Gastroesophageal sphincter (tissue), 4 donors: ENCODE data around the gene HCST. TPM values are rescaled to one million over a fixed set of nuclear protein-coding genes. Genes with fewer than 3 reads are reported as not detected.

Experiments
- ATAC-seq: fragments of 150-250 bp; one replicate; pipeline ENCODE4 v1.9.1; 2016; ENCODE audit warnings: mild to moderate bottlenecking, moderate library complexity
- H3K27ac ChIP-seq, 4 donors: fragments of 200-600 bp; sonication (generic) in 3 of 4; 1 replicate in 3 of 4; 2 replicates in 1 of 4; pipeline ENCODE4 v1.5.1; 2016 to 2019
- H3K27me3 ChIP-seq: fragments of 200-600 bp; sonication (generic); one replicate; pipeline ENCODE4 v1.5.1; 2019
- H3K36me3 ChIP-seq, 2 donors: fragments of 200-600 bp; sonication (generic); one replicate each; pipeline ENCODE4 v1.5.1; 2019; ENCODE audit warnings: control low read depth in 1 of 2
- H3K4me1 ChIP-seq, 3 donors: fragments of 200-600 bp; sonication (generic); 1 replicate in 2 of 3; 2 replicates in 1 of 3; pipeline ENCODE4 v1.5.1; 2016 to 2019; ENCODE audit warnings: control low read depth in 2 of 3
- H3K4me3 ChIP-seq, 2 donors: fragments of 200-600 bp; sonication (generic); one replicate each; pipeline ENCODE4 v1.5.1; 2019; ENCODE audit warnings: mild to moderate bottlenecking in 1 of 2, moderate library complexity in 1 of 2
- H3K9me3 ChIP-seq, 3 donors: fragments of 200-600 bp; sonication (generic); one replicate each; pipeline ENCODE4 v1.5.1; 2017 to 2019; ENCODE audit warnings: control low read depth in 2 of 3
- EP300 ChIP-seq: sonication (generic); formaldehyde crosslinking; IDR thresholded peaks from one replicate; pipeline ENCODE4 v1.6.1; 2017; ENCODE audit warnings: antibody characterized with exemption, mild to moderate bottlenecking
- POLR2A ChIP-seq, 2 donors: fragments of 450-650 bp; IDR thresholded peaks; one replicate each; pipeline ENCODE4 v1.6.1; 2017; ENCODE audit warnings: antibody characterized with exemption in 2 of 2, mild to moderate bottlenecking in 2 of 2, moderate library complexity in 1 of 2
- POLR2AphosphoS5 ChIP-seq: sonication (generic); formaldehyde crosslinking; IDR thresholded peaks from one replicate; pipeline ENCODE4 v1.6.1; 2017; ENCODE audit warnings: antibody characterized with exemption
- WGBS, 2 donors: methylation state at CpG; one replicate each; pipeline ENCODE4 v1.1.5; 2018; ENCODE audit warnings: low coverage in 1 of 2; 5-methylcytosine and 5-hydroxymethylcytosine counted together
- total RNA-seq, 4 donors: library from RNA; depleted of rRNA; stranded (reverse); fragments of >200 nt; gene quantifications; one replicate each; pipeline ENCODE4 v1.1.0, GENCODE V29; 2016
- TF ChIP-seq, protein P1 (sequence below), 4 experiments: fragments of 200-600 bp in 2 of 4; fragments of 450-650 bp in 2 of 4; sonication (generic) in 1 of 4; IDR thresholded peaks; one replicate each; pipeline ENCODE4 v1.5.1; 2017 to 2019; ENCODE audit warnings: antibody characterized with exemption in 4 of 4, mild to moderate bottlenecking in 2 of 4, moderate library complexity in 2 of 4

The HCST gene
- total RNA-seq, 4 donors from 2014 or later, result 1.8 to 3.1 (median 3.0) TPM; not detected in 1

- H3K4me1 ChIP-seq, result peaks cover 0 to 33% (median 14%) of the 10 kb centered on the region in 3 donors
- peaks cover 0 to 63% of the 10 kb centered on the region in 2 donors for H3K36me3 ChIP-seq
- H3K27me3 ChIP-seq, result no peaks in the 10 kb centered on the region
- ATAC-seq, result no peak
- no peak overlapping the region for H3K27ac ChIP-seq
- no peaks in the 10 kb centered on the region for H3K9me3 ChIP-seq
- 64% methylated on average over 3 of the region's 21 CpGs; no CpG with 5 or more reads in 1 of the 2 donors for WGBS, 2 donors
- H3K4me3 ChIP-seq, result no peak overlapping the region
- no peak for TF ChIP-seq POLR2A (IDR thresholded peaks at IDR 0.05)
- TF ChIP-seq POLR2AphosphoS5, result no peak
- no peak for TF ChIP-seq EP300
- TF ChIP-seq, protein P1, sequence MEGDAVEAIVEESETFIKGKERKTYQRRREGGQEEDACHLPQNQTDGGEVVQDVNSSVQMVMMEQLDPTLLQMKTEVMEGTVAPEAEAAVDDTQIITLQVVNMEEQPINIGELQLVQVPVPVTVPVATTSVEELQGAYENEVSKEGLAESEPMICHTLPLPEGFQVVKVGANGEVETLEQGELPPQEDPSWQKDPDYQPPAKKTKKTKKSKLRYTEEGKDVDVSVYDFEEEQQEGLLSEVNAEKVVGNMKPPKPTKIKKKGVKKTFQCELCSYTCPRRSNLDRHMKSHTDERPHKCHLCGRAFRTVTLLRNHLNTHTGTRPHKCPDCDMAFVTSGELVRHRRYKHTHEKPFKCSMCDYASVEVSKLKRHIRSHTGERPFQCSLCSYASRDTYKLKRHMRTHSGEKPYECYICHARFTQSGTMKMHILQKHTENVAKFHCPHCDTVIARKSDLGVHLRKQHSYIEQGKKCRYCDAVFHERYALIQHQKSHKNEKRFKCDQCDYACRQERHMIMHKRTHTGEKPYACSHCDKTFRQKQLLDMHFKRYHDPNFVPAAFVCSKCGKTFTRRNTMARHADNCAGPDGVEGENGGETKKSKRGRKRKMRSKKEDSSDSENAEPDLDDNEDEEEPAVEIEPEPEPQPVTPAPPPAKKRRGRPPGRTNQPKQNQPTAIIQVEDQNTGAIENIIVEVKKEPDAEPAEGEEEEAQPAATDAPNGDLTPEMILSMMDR (IDR thresholded peaks at IDR 0.05), result no peak
These were observed 6.3 kb upstream of the HCST start for GRCh38 chr19:35895911-35896642.

- H3K36me3 ChIP-seq, result peaks cover 0 to 61% of the 10 kb centered on the region in 2 donors
- no peaks in the 10 kb centered on the region for H3K27me3 ChIP-seq
- TF ChIP-seq POLR2A (IDR thresholded peaks at IDR 0.05) (no peak), POLR2AphosphoS5 (no peak), EP300 (no peak)
- TF ChIP-seq, protein P1 (IDR thresholded peaks at IDR 0.05), result no peak
- no peaks in the 10 kb centered on the region for H3K9me3 ChIP-seq
- ATAC-seq, result no peak
- WGBS, 2 donors, result 93% methylated on average over 3 of the region's 13 CpGs; no CpG with 5 or more reads in 1 of the 2 donors
- no peak overlapping the region for H3K4me3 ChIP-seq
- H3K4me1 ChIP-seq, result peaks cover 0 to 38% (median 19%) of the 10 kb centered on the region in 3 donors
- no peak overlapping the region for H3K27ac ChIP-seq
These were observed 5.7 kb upstream of the HCST start for GRCh38 chr19:35896643-35897040.

DNA sequence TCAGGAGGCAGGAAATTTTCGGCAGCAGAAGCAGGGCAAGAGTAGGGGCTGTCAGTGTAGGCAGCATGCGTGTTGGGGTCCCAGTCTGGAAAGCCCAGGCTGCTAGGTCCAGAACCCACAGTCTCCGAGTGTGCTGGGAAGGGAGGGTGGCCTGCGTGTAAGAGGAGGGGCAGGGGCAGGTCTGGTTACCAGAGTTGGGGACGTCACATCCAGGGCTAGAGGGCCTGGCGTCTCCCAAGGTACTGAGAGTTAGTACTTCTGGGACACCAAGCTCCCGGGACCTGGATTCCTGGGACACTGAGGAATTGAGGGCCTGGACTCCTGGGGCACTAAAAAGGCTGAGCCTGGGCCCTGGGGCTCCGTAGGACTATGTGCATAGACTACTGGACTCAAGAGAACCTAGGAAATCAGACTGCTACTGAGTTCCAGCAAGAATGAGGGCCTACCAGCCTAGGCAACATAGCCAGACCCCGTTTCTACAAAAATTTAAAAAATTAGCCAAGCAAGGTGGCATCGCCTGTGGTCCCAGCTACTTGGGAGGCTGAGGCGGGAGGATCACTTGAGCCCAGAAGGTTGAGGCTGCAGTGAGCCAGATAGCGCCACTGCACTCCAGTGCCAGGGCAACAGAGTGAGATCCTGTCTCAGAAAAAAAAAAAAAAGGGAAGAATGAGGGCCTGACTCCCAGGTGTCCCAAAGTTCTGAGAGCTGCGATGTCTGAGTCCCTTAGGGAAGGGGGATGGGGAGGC, 4.5 kb upstream of the HCST start:
- no peak for ATAC-seq
- H3K27ac ChIP-seq, result peak overlapping the region; percentile 75 to 97 (median 92)
- 60 to 69% methylated on average over 1 to 2 of the region's 13 CpGs for WGBS, 2 donors
- H3K36me3 ChIP-seq, result peaks cover 0 to 48% of the 10 kb centered on the region in 2 donors
- peaks cover 0 to 38% (median 20%) of the 10 kb centered on the region in 3 donors for H3K4me1 ChIP-seq
- H3K9me3 ChIP-seq, result no peaks in the 10 kb centered on the region
- TF ChIP-seq, protein P1 (IDR thresholded peaks at IDR 0.05), result no peak
- TF ChIP-seq POLR2AphosphoS5, result no peak
- no peak for TF ChIP-seq POLR2A (IDR thresholded peaks at IDR 0.05)
- no peak for TF ChIP-seq EP300
- H3K27me3 ChIP-seq, result no peaks in the 10 kb centered on the region
- peak overlapping the region; percentile 66 to 76 for H3K4me3 ChIP-seq

DNA sequence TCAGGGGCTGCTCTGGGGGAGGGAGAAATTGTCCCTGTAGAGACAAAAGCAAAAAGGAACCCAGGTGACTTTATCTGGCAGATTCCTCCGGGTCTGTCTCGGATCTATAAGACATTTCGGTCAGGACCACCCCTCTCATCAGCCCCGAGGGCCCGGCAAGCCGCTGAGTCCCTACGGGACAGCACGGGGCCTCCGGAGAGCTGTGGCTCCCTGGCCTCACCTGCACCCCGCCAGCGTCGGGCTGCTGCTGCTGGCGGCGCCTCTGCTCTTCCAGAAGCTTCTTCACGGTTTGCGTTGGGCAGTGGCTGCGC, 3.9 kb upstream of the HCST start:
- no peak for ATAC-seq
- peak overlapping the region; percentile 75 to 97 (median 92) for H3K27ac ChIP-seq
- peaks cover 0 to 43% (median 20%) of the 10 kb centered on the region in 3 donors for H3K4me1 ChIP-seq
- no peaks in the 10 kb centered on the region for H3K27me3 ChIP-seq
- TF ChIP-seq EP300, result no peak
- TF ChIP-seq, protein P1 (IDR thresholded peaks at IDR 0.05), result no peak
- H3K9me3 ChIP-seq, result no peaks in the 10 kb centered on the region
- 0% methylated on average over 1 of the region's 17 CpGs; no CpG with 5 or more reads in 1 of the 2 donors for WGBS, 2 donors
- peaks cover 0 to 43% of the 10 kb centered on the region in 2 donors for H3K36me3 ChIP-seq
- H3K4me3 ChIP-seq, result peak overlapping the region; percentile 66 to 76
